ENCODE measurements around the gene LZTS2. TPM values are rescaled to one million over a fixed set of nuclear protein-coding genes. Genes with fewer than 3 reads are reported as not detected.

The LZTS2 gene
- total and polyA plus RNA-seq, 9 donors: 9.4 to 121 (median 77.4) TPM

DNA sequence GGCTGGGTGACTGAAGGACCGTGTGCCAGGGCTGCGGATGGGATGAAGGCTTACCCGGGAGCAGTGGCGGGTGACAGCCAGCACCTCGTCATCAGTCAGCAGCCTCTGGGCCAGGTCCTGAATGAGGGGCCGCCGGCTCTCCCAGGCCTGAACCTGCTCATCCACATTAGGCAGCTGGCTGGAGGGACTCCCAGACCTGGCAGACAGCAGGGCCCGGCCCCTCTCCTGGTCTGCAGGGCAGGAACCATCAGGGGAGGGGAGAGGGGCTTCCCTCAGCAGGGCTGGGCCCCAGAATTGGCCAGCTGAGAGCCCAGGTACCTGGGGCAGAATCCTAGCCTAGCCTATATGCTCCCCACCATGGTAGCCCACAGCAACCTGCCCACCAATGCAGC is 16.0 kb downstream of the LZTS2 start:
- Histone ChIP-seq H3K27ac (no peak overlapping the region), H3K9me3 (no peaks in the 10 kb centered on the region), H3K4me3 (no peak overlapping the region), H3K36me3 (no peaks in the 10 kb centered on the region), H3K27me3 (no peaks in the 10 kb centered on the region), H3K4me1 (ENCODE audit: insufficient read depth) (peaks cover 3% of the 10 kb centered on the region)
- intact Hi-C loops (cut with DNase I): no loop called here
- TF ChIP-seq EP300 (IDR thresholded peaks at IDR 0.05) (no peak), POLR2A (IDR thresholded peaks at IDR 0.05) (no peak)
- no peak for DNase-seq
- WGBS, 3 donors: 85 to 86% (median 85%) methylated on average over 8 of the region's 8 CpGs

DNA sequence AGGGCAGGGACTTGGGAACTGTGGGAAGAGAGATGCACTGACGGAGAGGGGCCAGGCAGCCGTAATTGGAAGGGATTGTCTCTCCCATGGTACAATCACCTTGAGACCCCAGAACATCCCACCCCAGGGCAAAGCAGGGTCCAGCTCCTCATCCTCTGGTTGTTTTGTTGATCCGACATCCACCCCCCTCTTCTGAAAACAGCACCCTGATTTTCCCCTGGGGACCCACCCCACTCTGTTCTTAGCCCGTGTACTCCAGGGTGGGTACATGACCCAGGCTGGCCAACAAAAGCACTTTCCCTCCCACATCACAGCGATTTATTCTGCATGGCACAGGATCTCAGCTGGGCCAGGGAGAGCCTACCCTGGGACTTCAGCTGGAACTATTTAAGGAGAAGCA is 17.2 kb downstream of the LZTS2 start:
- TF ChIP-seq POLR2A (IDR thresholded peaks at IDR 0.05): no peak
- TF ChIP-seq, protein P1, sequence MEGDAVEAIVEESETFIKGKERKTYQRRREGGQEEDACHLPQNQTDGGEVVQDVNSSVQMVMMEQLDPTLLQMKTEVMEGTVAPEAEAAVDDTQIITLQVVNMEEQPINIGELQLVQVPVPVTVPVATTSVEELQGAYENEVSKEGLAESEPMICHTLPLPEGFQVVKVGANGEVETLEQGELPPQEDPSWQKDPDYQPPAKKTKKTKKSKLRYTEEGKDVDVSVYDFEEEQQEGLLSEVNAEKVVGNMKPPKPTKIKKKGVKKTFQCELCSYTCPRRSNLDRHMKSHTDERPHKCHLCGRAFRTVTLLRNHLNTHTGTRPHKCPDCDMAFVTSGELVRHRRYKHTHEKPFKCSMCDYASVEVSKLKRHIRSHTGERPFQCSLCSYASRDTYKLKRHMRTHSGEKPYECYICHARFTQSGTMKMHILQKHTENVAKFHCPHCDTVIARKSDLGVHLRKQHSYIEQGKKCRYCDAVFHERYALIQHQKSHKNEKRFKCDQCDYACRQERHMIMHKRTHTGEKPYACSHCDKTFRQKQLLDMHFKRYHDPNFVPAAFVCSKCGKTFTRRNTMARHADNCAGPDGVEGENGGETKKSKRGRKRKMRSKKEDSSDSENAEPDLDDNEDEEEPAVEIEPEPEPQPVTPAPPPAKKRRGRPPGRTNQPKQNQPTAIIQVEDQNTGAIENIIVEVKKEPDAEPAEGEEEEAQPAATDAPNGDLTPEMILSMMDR (IDR thresholded peaks at IDR 0.05): no peak
- no peak for TF ChIP-seq EP300 (IDR thresholded peaks at IDR 0.05)
- Histone ChIP-seq H3K9me3 (no peaks in the 10 kb centered on the region), H3K27me3 (no peaks in the 10 kb centered on the region), H3K27ac (no peak overlapping the region), H3K4me1 (ENCODE audit: insufficient read depth) (peaks cover 3% of the 10 kb centered on the region), H3K4me3 (no peak overlapping the region), H3K36me3 (no peaks in the 10 kb centered on the region)
- no peak for DNase-seq
- WGBS, 3 donors: 60 to 79% (median 71%) methylated on average over 5 of the region's 5 CpGs
- intact Hi-C loops (cut with DNase I): no loop called here

DNA sequence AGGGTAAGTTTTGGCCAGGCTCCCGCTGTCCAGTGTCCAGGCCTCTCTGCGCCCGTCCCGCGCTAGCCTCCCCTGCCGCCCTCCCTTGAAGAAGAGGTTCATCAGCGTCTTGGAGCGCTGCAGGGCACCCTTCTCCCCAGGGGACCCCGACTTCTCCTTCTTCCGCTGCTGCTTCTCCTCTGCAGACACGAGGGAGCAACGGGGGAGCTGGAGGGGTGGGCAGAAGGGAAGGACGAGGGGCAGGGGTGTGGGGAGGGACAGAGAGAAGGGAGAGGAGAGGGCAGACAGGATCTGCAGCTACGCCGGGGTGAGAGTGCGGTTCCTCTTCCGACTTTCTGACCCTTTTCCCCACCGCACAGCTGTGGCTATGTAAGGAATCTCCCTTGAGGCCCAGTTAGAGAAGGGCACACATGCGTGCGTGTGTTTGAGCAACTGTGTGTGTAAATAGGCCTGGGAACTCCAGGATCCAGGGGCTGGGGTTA is 18.6 kb downstream of the LZTS2 start:
- H3K27me3 ChIP-seq: no peaks in the 10 kb centered on the region
- no peak for DNase-seq
- no peak overlapping the region for H3K27ac ChIP-seq
- intact Hi-C loops (cut with DNase I): no loop called here
- no peak for TF ChIP-seq EP300 (IDR thresholded peaks at IDR 0.05)
- TF ChIP-seq POLR2A (IDR thresholded peaks at IDR 0.05): no peak
- H3K36me3 ChIP-seq: no peaks in the 10 kb centered on the region
- 55 to 66% (median 65%) methylated on average over 20 of the region's 20 CpGs for WGBS, 3 donors
- peaks cover 1% of the 10 kb centered on the region for H3K4me1 ChIP-seq (ENCODE audit: insufficient read depth)
- no peaks in the 10 kb centered on the region for H3K9me3 ChIP-seq
- H3K4me3 ChIP-seq: no peak overlapping the region

DNA sequence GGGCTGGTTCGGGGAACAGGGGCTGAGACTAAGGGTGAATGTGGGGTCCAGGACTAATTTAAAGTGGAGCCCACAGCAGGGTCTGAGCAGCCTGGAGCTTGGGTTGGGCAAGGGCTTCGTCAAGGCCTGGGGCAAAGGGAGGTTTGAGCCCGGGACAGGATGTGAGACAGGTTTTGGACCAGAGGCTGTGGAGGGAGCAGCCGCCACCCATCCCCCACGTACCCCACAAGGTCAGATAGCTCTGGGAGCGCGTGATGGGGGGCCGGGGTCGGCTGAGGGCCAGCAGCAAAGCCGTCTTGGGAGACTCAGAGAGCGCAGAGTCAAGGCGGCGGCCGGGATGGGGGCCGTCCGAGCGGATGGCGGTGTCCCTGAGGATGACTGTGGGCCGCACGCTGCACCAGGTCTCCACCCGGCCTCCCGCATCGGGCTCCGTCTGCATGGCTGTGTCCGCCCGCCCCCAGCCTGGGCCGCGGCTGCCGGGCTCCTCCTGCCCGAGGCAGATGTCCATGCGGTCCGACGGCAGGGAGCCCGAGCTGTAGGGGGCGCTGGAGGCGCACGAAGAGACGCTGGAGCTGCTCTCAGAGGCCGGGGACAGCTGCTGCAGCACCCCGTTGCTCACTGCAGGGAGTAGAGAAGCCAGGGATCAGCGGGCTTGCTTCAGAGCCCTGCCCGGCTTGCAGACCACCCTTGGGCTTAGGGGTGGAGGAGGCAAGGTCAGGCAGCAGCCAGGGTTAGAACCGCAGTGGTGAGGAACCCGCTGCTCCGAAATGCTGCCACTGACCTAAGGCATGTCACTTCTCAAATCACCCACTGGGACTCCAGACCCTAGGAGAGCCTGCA is 19.2 kb downstream of the LZTS2 start:
- DNase-seq: peak; percentile 62 to 80 (median 77)
- TF ChIP-seq, protein P1 (IDR thresholded peaks at IDR 0.05): peak in 2 of 3 donors; percentile 38 to 41
- TF ChIP-seq EP300 (IDR thresholded peaks at IDR 0.05): no peak
- TF ChIP-seq POLR2A (IDR thresholded peaks at IDR 0.05): no peak
- no peaks in the 10 kb centered on the region for H3K36me3 ChIP-seq
- intact Hi-C loops (cut with DNase I): no loop called here
- H3K4me3 ChIP-seq: no peak overlapping the region
- H3K4me1 ChIP-seq (ENCODE audit: insufficient read depth): peaks cover 1% of the 10 kb centered on the region
- WGBS, 3 donors: 13 to 22% (median 19%) methylated on average over 39 to 45 of the region's 45 CpGs
- no peak overlapping the region for H3K27ac ChIP-seq
- no peaks in the 10 kb centered on the region for H3K27me3 ChIP-seq
- no peaks in the 10 kb centered on the region for H3K9me3 ChIP-seq

DNA sequence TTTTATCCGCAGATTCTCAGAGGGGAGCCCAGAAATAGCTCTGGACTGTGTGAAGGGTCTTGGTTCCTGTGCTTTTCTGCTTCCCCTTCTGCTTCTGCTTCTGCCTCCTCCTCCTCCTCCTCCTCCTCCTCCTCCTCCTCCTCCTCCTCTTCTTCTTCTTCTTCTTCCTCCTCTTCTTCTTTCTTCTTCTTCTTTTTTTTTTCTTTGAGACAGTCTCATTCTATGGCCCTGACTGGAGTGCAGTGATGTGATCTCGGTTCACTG is 19.8 kb downstream of the LZTS2 start:
- H3K9me3 ChIP-seq: no peaks in the 10 kb centered on the region
- intact Hi-C loops (cut with DNase I): no loop called here
- peaks cover 1% of the 10 kb centered on the region for H3K4me1 ChIP-seq (ENCODE audit: insufficient read depth)
- no peaks in the 10 kb centered on the region for H3K27me3 ChIP-seq
- TF ChIP-seq EP300 (IDR thresholded peaks at IDR 0.05) (no peak), POLR2A (IDR thresholded peaks at IDR 0.05) (no peak)
- TF ChIP-seq, protein P1 (IDR thresholded peaks at IDR 0.05): no peak
- no peak overlapping the region for H3K27ac ChIP-seq
- H3K36me3 ChIP-seq: no peaks in the 10 kb centered on the region
- DNase-seq: no peak
- no peak overlapping the region for H3K4me3 ChIP-seq
- WGBS, 3 donors: 65 to 67% (median 66%) methylated on average over 2 of the region's 2 CpGs
